HG02973 (cell line): ENCODE results near the gene DIAPH3.
A peak's percentile ranks its signal among the peaks of the same experiment; 100 is the strongest.

ENCODE experiments used
- ATAC-seq: cut with Tn5 transposase; IDR thresholded peaks from one replicate; pipeline ENCODE4 v1.9.1; 2021; ENCODE audit warnings: moderate library complexity; ENCODE audit not compliant: unreplicated experiment

The DIAPH3 gene

GRCh38 chr13:59801107-59801880, 362.4 kb downstream of the DIAPH3 start:
- no peak for ATAC-seq

- ATAC-seq = no peak
Measured at GRCh38 chr13:59793107-59793506, 370.6 kb downstream of the DIAPH3 start.

GRCh38 chr13:59790626-59791025, 373.1 kb downstream of the DIAPH3 start:
- ATAC-seq = no peak

DNA sequence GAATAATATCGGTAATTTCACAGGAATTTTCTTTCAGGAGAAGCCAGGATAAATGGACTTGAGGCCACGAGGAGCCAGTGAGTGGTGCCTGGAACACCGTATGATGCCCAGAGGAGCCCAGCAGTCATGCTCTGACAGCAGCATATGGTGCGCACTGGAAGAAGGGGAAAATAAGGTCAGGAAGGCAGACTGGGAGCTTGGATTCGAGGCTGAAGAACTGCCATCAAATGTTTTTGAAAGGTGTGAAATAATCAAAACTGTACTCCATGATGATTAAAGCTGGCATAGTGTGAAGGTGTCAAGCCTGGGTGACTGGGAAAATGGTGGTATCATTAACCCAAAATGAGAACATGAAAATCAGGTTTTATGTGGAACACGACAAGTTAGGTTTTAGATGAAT, 374.2 kb downstream of the DIAPH3 start:
- no peak for ATAC-seq

GRCh38 chr13:59787679-59788078, 376.0 kb downstream of the DIAPH3 start:
- ATAC-seq = no peak

GRCh38 chr13:59782696-59783095, 381.0 kb downstream of the DIAPH3 start:
- ATAC-seq = no peak

- ATAC-seq = no peak
Measured at GRCh38 chr13:59780058-59780457, 383.7 kb downstream of the DIAPH3 start.

- peak; percentile 89 for ATAC-seq
Measured at GRCh38 chr13:59776924-59777690, 386.6 kb downstream of the DIAPH3 start.

DNA sequence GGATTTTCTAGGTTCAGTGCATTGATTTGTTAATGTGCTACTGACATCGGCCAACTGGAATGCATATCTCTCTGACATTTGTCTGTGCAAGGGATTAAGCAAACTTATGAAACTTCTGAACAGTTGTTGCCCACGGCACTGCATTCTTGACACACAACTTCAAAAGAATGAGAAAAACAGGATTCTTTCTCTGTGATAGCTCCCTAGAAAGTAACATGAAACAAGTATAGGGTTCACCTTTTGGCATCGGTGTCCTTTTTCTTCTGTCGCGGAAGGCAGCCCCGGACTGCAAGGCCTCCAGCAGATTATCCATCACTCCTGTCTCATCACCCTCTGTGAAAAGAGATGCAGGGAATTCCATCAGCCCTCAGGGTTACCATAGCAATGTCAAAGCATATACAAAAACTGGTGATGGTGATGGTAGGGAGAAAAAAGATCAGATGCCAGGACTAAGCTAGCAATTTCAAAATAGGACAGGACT, 389.2 kb downstream of the DIAPH3 start:
- ATAC-seq = no peak

DNA sequence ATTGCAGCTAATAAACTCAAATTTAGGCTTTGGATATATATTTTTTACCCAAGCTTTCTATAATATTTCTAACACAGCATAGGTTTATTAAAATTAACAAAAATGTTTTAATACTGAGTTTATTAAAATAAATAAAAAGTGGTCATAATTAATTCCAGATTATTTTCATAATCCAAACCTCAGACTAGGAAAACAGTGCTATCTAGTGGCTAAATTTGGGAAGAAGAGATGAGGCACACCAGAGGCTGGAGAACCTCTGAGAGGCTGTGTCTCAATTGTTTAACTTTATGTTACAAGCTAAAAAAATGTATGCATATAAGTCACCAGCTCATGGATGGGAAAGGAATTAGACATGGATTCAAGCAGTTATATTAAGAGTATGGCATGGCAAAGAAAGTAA, 392.5 kb downstream of the DIAPH3 start:
- ATAC-seq = no peak

DNA sequence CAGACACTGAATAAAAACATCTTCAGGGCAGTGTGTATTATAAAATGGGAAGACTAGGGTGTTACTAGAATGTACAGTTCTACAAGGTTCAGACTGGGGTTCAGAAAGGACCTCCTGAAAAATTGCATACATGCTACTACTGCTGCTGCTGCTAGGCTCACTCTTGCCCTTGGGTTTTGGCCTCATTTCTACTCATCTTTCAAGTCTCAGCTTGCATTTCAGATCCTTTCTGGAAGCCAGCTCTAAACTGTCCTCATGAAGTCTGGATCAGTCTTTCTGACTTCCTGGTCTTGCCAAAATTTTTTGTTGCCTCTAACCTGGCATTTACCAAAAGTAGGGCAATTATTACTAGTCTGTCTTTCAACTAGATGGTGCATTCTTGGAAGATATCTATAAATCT, 393.3 kb downstream of the DIAPH3 start:
- no peak for ATAC-seq

GRCh38 chr13:59766236-59766635, 397.5 kb downstream of the DIAPH3 start:
- ATAC-seq = no peak

- peak; percentile 56 for ATAC-seq
Measured at GRCh38 chr13:59755632-59756290, 408.0 kb downstream of the DIAPH3 start.

DNA sequence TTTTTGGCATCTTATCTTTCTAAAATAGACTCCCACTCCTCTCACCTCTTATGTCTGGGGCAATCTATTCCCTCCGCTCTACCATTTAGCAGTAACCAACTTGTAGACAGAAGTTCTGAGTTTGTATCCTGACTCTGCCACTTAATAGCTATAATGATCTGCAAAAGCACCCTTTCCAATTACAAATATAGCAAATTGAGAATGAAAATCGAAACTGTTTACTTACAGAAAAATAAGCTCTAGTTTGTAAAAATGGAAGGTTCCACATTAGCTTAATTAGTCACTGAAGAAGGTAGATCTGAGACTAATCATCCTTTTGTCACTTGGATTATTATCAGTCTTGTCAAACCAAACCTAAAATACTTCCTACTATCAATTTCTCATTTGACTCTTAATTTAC, 409.3 kb downstream of the DIAPH3 start:
- no peak for ATAC-seq

- no peak for ATAC-seq
Measured at GRCh38 chr13:59750860-59751259, 412.9 kb downstream of the DIAPH3 start.

GRCh38 chr13:59748046-59748445, 415.7 kb downstream of the DIAPH3 start:
- ATAC-seq = no peak

GRCh38 chr13:59747529-59747928, 416.2 kb downstream of the DIAPH3 start:
- no peak for ATAC-seq

DNA sequence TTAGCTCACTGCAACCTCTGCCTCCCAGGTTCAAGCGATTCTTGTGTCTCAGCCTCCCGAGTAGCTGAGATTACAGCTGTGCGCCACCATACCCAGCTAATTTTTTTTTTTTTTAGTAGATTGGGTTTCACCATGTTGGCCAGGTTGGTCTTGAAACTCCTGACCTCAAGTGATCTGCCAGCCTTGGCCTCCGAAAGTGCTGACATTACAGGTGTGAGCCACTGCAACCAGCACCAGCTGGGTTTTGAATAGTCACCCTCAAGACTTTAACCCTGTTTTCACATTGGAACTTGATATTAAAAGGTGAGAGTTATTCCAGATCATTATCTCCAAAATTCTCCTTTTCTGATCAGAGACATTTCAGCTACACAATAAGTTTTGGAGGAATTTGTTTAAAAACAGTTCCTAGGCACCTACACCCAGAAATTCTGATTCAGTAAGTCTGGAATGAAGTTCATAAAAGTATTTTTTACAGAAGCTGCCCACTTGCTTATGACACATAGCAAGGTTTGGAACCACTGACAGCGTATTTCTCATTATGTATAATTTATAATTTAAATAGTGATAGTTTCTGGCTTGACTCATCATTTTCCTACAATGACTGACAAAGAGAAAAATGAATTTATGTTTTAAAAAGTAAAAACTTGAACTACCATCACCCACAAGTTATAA, 417.3 kb downstream of the DIAPH3 start:
- no peak for ATAC-seq

DNA sequence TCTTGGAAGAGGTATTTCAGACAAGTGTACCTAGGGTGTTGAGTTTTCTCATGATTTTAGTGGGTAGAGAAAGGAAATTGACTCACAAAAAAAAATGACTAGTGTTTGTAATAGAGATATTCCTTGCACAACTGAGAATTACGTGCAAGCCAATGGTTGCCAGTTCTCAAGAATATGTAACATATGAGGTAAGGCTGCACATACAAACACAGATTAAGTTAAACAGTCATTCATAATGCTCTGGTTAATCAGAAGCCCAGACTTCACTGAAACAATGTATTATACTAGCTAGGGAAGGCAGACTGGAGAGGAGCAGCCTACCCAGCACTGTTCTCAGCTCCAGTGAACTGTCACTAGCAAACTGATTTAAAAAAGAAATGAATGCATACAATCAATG, 418.3 kb downstream of the DIAPH3 start:
- ATAC-seq = no peak

DNA sequence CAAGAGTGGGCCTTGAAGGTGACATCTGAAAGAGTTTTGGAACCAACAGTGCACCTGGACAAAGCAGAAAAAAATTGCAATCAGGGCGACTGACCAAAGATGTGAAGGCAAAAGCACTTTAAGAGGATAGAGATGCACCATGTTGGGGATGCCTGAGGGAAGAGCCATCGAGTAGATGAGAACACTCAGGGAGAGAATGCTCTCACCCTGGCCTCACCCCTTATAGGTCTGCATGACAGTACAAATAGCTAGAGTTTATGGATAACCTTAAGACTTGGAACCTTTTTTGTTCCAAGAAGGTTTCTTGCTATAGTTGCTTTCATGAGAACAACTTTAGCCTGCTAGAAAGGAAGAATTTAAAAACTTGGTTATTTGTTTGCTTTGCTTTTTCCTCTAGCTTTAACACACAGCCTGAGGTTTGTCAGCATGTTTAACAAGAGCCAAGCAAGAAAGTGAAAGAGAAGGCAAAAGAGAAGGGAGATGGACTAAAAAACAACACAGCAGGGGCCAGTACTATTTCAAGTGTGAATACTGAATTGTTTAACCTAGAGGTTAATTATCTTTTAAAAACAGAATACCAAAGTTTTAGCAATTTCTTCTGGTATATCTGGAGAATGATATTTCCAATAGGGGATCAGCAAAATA, 418.9 kb downstream of the DIAPH3 start:
- no peak for ATAC-seq

GRCh38 chr13:59743195-59743594, 420.5 kb downstream of the DIAPH3 start:
- no peak for ATAC-seq
